ENCODE data around the gene PIGV. TPM values are rescaled to one million over a fixed set of nuclear protein-coding genes. Genes with fewer than 3 reads are reported as not detected.
A peak's percentile ranks its signal among the peaks of the same experiment; 100 is the strongest.

The PIGV gene
- total and polyA plus RNA-seq, 8 donors = 0.87 to 30.8 (median 7.0) TPM; not detected in 1

DNA sequence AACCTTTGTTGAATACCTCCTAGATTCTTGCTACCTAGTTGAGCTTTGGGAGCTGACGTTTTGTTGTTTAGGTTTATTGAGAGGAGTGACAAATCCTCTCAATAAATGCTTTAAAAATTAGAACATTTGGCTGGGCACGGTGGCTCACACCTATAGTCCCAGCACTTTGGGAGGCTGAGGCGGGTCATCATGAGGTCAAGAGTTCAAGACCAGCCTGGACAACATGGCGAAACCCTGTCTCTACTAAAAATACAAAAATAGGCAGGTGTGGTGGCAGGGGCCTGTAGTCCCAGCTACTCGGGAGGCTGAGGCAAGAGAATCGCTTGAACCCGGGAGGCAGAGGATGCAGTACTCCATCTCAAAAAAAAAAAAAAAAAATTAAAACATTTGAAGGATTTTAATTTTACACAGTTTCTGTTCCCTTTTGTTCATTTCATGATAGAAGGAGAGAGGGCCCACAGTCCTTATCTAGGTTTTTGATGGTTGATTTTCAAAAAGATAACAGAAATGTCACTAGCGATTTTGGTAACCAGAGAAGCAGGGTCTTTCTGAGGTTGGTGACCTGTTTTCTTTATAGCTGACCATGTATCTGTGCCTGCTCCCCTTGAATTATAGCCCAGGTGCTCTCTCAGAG lies 44.2 kb upstream of the PIGV start:
- peak overlapping the region; percentile 14 to 88 (median 59) for H3K27ac ChIP-seq
- H3K36me3 ChIP-seq = peaks cover 16 to 87% (median 60%) of the 10 kb centered on the region in 4 donors
- no peaks in the 10 kb centered on the region for H3K9me3 ChIP-seq
- H3K27me3 ChIP-seq = no peaks in the 10 kb centered on the region
- peaks cover 20 to 96% (median 63%) of the 10 kb centered on the region in 4 donors for H3K4me1 ChIP-seq
- intact Hi-C loops (cut with DNase I; ENCODE audit: low total_unique reads) = no loop called here
- TF ChIP-seq POLR2A (IDR thresholded peaks at IDR 0.05) (no peak), EP300 (IDR thresholded peaks at IDR 0.05) (no peak), POLR2AphosphoS5 (IDR thresholded peaks at IDR 0.05) (no peak)
- TF ChIP-seq, protein P1, sequence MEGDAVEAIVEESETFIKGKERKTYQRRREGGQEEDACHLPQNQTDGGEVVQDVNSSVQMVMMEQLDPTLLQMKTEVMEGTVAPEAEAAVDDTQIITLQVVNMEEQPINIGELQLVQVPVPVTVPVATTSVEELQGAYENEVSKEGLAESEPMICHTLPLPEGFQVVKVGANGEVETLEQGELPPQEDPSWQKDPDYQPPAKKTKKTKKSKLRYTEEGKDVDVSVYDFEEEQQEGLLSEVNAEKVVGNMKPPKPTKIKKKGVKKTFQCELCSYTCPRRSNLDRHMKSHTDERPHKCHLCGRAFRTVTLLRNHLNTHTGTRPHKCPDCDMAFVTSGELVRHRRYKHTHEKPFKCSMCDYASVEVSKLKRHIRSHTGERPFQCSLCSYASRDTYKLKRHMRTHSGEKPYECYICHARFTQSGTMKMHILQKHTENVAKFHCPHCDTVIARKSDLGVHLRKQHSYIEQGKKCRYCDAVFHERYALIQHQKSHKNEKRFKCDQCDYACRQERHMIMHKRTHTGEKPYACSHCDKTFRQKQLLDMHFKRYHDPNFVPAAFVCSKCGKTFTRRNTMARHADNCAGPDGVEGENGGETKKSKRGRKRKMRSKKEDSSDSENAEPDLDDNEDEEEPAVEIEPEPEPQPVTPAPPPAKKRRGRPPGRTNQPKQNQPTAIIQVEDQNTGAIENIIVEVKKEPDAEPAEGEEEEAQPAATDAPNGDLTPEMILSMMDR (IDR thresholded peaks at IDR 0.05) = no peak
- no peak for DNase-seq
- H3K4me3 ChIP-seq = no peak overlapping the region
- 77 to 83% (median 82%) methylated on average over 8 of the region's 8 CpGs for WGBS, 5 donors

DNA sequence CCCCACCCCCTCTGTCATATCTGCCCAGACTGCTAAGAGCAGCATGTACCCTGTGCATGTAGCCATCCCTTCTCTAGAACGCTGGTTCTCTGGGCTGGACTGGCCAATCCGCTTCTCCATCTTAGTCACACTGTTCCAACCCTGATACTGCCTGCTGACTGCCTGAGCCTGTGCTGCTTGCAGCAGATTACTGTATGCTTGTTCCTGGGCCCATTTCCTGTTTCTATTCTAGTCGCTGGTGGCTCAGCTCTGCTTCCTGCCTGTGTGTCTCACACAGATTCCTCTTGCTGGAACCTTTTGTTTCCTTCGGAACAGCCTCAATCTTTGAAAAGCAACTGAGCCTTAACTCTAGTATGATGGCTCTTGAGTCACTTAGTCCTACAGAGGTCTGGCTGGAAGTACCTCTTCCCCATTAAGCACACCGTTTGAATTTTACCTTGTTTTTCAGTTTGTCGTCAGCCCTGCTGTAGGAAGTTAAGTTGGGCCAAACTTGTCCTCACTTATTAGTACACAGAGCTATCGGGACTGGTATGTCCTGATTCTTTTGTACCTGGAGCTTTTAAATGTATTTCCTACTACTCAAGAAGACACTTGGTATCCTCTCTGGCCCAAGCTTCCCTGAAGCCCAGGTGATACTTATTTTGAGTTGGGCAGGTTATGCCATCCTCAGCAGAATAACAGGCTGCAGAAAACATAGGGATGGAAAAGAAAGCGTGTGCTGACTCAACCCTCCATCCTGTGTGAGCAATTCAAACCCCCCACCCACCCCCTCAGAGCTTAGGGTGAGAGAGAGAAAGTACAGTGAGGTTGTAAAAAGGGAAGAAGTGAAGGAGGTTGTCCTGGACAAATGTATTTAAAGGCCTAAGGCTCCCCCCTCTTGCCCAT lies 43.4 kb upstream of the PIGV start:
- H3K4me1 ChIP-seq = peaks cover 16 to 97% (median 61%) of the 10 kb centered on the region in 4 donors
- peak overlapping the region; percentile 42 to 88 (median 71) for H3K27ac ChIP-seq
- intact Hi-C loops (cut with DNase I; ENCODE audit: low total_unique reads) = no loop called here
- TF ChIP-seq, protein P1 (IDR thresholded peaks at IDR 0.05) = no peak
- no peak for TF ChIP-seq EP300 (IDR thresholded peaks at IDR 0.05)
- TF ChIP-seq POLR2AphosphoS5 (IDR thresholded peaks at IDR 0.05) = peak in 2 of 3 donors; percentile 61 to 82
- TF ChIP-seq POLR2A (IDR thresholded peaks at IDR 0.05) = no peak
- WGBS, 5 donors = 41 to 59% (median 52%) methylated on average over 8 of the region's 8 CpGs
- H3K9me3 ChIP-seq = no peaks in the 10 kb centered on the region
- H3K36me3 ChIP-seq = peaks cover 16 to 83% (median 59%) of the 10 kb centered on the region in 4 donors
- H3K27me3 ChIP-seq = no peaks in the 10 kb centered on the region
- peak; percentile 69 to 86 for DNase-seq
- H3K4me3 ChIP-seq = no peak overlapping the region

DNA sequence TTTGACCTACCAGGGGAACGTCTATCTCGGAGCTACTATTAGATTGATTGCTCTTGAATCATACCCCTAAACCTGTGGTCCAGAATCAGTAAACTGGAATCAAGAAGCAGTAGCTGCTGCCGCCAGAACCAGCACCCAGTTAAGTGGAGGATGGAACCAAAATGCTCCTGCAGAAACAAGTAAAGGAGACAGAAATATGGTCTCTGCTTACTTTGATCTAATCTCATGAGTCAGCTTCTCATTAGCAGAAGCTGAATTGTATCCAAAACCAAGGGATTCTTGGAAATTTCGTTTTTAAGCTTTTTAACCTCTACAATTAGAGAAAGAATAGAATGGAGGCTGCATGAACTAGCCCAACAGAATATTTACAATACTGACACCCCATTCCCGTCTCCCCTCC lies 42.6 kb upstream of the PIGV start:
- 63 to 70% (median 65%) methylated on average over 5 of the region's 5 CpGs for WGBS, 5 donors
- TF ChIP-seq POLR2A (IDR thresholded peaks at IDR 0.05) (no peak), EP300 (IDR thresholded peaks at IDR 0.05) (no peak), POLR2AphosphoS5 (IDR thresholded peaks at IDR 0.05) (no peak)
- TF ChIP-seq, protein P1 (IDR thresholded peaks at IDR 0.05) = no peak
- Histone ChIP-seq H3K36me3 (peaks cover 17 to 81% (median 63%) of the 10 kb centered on the region in 4 donors), H3K4me3 (no peak overlapping the region), H3K27ac (peak overlapping the region; percentile 49 to 88 (median 71)), H3K27me3 (no peaks in the 10 kb centered on the region), H3K4me1 (peaks cover 14 to 97% (median 60%) of the 10 kb centered on the region in 4 donors), H3K9me3 (no peaks in the 10 kb centered on the region)
- DNase-seq = no peak
- intact Hi-C loops (cut with DNase I; ENCODE audit: low total_unique reads) = no loop called here

DNA sequence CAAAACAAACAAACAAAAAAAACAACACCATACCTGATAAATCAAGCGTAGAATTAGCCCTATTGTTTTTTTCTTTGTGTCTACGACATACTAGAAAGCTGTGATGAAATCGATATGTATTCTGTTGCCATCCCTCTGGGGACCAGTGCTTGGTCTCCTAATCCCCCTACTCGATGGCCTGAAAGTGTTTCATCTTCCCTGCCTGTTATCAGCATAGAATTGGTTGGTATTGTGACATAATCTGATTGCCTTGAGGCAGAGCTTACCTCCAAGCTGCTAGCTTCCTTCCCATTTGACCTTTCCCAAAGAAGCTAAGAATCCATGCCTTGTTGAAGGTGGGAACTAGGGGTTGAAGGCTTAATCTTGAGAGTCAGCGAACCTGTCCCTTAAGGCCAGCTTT lies 40.7 kb upstream of the PIGV start:
- intact Hi-C loops (cut with DNase I; ENCODE audit: low total_unique reads) = no loop called here
- WGBS, 5 donors = 90 to 95% (median 94%) methylated on average over 5 of the region's 5 CpGs
- Histone ChIP-seq H3K9me3 (no peaks in the 10 kb centered on the region), H3K27ac (peak overlapping the region in 2 of 5 donors; percentile 11 to 88), H3K4me3 (no peak overlapping the region), H3K4me1 (peaks cover 18 to 95% (median 54%) of the 10 kb centered on the region in 4 donors), H3K36me3 (peaks cover 13 to 72% (median 59%) of the 10 kb centered on the region in 4 donors), H3K27me3 (no peaks in the 10 kb centered on the region)
- no peak for DNase-seq
- TF ChIP-seq EP300 (IDR thresholded peaks at IDR 0.05) (no peak), POLR2A (IDR thresholded peaks at IDR 0.05) (no peak), POLR2AphosphoS5 (IDR thresholded peaks at IDR 0.05) (no peak)
- TF ChIP-seq, protein P1 (IDR thresholded peaks at IDR 0.05) = no peak

Data from stomach (tissue), 9 donors.